SW 1271 (cell line): ENCODE measurements around the gene NUDT8.
"Not testable (repeated sequence)": the region's sequence is repeated elsewhere in the genome, so short reads cannot be mapped to it uniquely, and the experiment has no call there.

Experiments
- DNase-seq, 2 experiments: peaks; one replicate each; lab custom pipeline; 2025; lab: John Stamatoyannopoulos, UW

NUDT8 gene

GRCh38 chr11:67660752-67661151 lies 31.0 kb upstream of the NUDT8 start:
- not testable (repeated sequence) for DNase-seq

- not testable (repeated sequence) for DNase-seq
These were observed 30.0 kb upstream of the NUDT8 start for GRCh38 chr11:67659651-67660165.

- no peak for DNase-seq
These were observed 27.6 kb upstream of the NUDT8 start for GRCh38 chr11:67657300-67657699.

GRCh38 chr11:67656278-67656922 lies 26.7 kb upstream of the NUDT8 start:
- no peak for DNase-seq

GRCh38 chr11:67654225-67654624 lies 24.5 kb upstream of the NUDT8 start:
- no peak for DNase-seq

DNA sequence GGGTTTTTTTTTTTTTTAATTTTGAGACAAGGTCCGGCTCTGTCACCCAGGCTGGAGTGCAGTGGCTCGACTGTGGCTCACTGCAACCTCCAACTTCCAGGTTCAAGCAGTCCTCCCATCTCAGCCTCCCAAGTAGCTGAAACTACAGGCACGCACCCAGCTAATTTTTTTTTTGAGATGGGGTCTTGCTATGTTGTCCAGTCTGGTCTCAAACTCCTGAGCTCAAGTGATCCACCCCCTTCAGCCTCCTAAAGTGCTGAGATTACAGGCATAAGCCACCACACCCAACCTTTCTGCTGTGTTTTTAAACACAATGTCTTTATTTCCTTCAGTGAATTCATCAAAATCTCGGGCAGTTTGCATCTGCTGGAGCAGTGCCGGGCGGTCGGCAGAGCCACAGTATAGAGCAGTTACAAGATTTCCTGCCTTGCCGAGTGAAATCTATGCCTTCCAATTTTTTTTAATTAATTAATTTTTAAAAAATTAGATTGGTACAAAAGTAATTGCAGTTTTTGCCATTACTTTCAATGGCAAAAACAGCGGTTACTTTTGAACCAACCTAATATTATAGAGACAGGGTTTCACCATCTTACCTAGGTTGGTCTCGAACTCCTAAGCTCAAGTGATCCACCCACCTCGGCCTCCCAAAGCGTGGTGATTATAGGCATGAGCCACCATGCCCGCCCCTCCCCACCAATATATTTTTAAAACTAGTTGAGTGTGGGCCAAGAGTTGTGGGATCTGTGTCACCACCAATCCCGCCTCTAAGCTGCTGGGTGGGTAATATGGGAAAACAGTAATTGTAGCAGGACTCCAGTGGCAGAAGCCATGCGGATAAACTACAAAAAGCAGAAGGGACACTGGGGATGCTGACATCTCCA lies 23.5 kb upstream of the NUDT8 start:
- no peak for DNase-seq

DNA sequence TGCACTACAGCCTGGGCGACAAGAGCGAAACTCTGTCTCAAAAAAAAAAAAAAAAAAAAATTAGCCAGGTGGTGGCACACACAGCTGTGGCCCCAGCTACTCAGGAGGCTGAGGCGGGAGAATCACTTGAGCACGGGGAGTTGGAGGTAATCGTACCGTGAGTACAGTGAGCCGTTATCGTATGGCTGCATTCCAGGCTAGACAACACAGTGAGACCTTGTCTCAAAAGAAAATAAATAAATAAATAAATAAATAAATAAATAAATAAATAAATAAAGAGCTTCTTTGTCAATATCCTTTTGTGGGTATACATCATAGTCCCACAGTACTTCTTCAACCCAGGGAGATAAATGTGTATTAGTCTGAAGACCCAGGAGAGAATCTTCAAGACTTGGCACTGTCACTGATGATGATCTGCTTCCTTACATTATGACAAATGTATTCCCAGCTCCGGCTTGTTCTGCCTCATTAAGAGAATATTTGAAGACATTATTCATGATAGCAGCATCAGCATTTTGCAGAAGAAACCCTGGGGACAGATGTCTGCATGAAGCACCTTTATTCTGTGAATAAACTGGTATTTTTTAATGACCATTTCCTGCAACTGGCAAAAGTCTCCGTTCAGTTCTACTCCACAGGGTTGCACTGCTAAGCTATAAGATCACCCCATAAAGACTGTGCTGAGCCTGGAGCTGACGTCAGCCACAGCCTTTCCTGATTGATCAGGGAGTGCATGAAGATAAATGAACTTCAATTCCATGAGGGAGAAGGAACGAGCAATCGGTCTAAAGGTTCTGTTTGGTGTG lies 22.4 kb upstream of the NUDT8 start:
- no peak for DNase-seq

DNA sequence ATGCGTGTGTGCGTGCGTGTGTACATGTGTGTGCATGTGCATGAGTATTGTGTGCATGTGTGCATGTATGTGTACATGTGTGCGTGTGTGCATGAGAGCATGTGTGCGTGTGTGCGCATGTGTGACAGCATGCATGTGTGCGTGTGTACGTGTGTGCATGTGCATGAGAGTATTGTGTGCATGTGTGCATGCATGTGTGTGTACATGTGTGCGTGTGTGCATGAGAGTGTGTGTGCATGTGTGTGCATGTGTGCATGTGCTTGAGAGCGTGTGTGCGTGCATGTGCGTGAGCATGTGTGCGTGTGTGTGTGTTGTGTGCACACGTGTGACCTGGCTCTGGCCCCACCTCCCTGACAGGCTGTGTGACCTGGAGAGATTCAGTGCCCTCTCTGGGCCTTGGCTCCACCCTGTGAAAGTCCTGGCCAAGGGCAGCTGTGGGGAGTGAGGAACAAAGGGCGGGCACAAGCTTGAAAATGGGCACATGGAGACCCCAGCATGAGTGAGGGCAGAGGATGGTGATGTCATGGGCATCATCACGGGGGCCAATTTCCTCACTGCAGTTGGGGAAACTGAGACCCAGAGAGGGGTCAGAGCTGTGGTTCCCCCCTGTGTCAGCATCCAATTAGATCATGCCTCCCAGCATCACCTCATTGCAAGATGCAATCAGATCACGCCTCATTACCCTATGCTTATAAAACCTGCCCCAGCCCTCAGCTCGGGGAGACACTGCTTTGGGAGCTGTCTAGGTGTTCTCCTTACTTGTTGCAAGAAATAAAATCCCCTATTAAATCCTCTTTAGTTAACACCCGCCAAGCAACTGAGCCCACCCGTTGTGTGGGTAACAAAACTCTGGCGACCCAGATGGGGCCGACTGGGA lies 20.1 kb upstream of the NUDT8 start:
- DNase-seq = peak in 1 of 2 experiments; percentile 38

DNA sequence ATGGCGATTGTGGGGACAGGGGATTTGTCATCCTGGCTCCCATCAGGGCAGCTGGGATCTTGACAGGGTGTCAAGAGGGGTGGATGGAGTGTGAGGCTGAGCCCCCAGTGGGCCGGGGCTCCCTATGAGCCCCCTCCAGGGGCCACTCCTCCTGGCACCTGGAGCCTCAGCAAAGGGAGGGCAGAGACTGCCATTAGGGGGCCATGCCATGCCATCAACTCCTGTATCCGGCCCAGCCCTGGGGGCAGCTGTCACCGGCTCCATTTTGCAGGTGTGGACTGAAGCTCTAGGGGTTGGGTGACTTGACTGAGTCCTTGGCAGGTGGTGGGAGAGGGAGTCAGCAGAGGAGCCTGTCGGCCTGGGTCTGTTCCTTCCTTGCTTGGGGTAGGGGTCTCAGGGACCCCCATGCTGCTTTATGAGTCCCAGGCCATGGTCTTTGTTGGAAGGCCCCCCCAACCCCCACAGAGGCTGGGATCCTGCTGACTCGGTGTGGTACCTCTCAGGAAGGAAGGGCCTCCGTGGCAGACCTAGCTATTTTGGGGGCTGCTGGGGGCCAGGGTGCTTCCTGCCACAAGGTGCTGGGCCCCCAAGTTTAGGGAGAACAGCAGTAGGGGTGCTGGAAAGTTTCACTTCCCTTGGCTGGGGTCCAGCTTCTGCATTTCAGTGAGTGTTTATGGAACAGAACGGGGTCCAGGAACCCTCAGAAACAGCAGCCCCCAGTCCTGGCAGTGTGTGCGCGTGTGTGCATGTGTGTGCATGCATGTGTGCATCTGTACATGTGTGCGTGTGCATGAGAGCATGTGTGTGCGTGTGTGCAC lies 19.3 kb upstream of the NUDT8 start:
- no peak for DNase-seq

GRCh38 chr11:67648140-67648795 lies 18.5 kb upstream of the NUDT8 start:
- DNase-seq = peak in 1 of 2 experiments; percentile 24

- DNase-seq = no peak
These were observed 17.7 kb upstream of the NUDT8 start for GRCh38 chr11:67647471-67647870.

- DNase-seq = no peak
These were observed 17.0 kb upstream of the NUDT8 start for GRCh38 chr11:67646535-67647336.

DNA sequence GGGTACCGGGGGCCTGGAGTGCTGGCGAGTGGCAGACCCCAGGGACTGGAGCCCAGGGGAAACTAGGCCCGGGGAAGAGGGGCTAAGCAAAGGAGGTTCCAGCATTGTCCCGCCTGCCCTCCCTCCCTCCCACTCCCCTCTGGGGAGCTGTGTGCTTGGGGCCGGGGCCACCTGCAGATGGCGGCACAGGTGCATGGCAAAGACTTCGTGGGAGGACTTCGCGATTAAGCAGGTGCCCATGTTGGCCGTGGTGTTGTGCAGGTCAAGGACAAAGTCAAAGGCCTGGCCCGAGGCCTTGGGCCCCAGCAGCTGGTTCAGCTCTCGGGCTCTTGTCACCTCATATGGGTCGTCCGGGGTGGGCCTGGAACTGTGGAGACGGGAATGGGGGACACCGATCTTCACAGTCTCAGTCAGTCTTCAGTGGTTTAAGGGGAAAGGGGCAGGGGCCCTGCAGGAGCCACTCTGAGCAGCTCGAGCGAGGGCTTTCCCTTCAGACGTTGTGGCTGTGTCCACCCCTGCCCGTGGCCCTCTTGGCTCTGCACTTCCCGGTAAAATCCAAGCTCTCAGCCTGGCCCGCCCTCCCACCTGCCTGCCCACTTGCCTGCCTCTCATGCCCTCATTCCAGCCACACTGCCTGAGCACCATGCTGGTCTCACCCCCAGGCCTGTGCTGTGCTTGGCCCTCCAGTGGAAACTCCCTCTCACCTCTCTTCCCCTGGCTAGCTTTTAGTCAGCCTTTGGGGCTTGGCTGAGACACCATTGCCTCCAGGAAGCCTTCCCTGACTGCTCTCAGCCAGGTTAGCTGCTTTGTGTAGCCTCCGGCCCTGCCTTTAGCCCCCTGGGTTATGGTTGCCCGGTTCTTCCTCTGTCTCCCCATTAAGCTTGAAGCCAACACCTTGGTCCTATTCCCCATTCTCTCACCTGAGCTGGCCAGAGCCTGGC lies 16.1 kb upstream of the NUDT8 start:
- DNase-seq = no peak

GRCh38 chr11:67644472-67645418 lies 15.0 kb upstream of the NUDT8 start:
- no peak for DNase-seq

DNA sequence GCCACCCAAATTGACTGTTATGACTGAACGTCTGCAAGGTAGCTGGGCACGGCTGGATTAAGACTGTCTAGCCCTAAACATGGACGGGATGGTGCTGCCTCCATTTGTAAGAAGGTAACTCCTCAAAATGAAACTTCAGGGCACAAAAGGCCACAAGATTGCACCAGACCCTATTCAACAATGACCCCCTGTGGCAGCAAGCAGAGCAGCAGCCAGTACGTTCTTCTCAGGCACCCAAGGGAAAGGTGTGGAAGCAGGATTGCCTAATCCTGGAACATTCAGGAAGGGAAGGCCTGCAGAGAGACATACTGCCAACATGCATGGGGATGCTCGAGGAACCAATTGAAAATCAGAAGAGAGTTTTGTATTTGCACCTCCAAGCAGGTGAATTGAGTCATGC lies 14.3 kb upstream of the NUDT8 start:
- peak in 1 of 2 experiments; percentile 53 for DNase-seq
